NCI-H1436 treated with DMSO at 0.1 percent for 48 hours (cell line): Measurements from ENCODE around the gene ANKRD18B.
"Not testable (repeated sequence)": the region's sequence is repeated elsewhere in the genome, so short reads cannot be mapped to it uniquely, and the experiment has no call there.

Experiments
- DNase-seq: peaks from one replicate; lab custom pipeline; 2025; lab: John Stamatoyannopoulos, UW

Gene ANKRD18B

GRCh38 chr9:33612410-33612809 is 88.4 kb downstream of the ANKRD18B start:
- not testable (repeated sequence) for DNase-seq

DNA sequence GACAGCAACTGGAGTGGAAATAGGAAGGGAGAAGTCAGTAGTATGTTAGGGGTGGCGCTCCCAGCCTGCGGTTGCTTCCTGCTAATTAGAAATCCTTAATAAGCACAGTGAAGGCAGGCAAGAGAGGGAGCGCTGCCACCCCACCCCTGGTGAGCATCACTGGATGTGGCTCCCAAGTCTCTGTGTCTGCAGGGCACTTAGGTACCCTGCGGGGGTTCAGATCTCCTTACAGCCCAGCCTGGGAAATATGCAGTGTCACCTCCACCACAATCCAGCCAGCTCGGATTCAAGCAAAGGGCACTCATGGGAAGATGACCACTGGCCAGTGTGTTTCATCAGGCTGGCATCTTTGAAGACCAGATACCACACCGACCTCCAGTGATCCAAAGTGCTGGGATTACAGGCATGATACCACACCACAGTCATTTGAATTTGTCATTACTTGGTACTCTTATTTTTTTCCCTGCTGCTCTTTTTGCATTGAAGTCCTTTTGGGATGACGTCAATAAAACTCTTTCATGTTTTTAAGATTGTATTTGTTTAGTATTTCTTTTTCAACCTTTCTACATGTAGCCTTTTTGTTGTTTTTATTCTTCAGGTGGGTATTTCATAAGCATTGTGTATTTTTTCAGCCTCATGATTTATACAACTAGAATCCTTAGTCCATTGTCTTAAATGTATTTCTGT is 90.1 kb downstream of the ANKRD18B start:
- no peak for DNase-seq

DNA sequence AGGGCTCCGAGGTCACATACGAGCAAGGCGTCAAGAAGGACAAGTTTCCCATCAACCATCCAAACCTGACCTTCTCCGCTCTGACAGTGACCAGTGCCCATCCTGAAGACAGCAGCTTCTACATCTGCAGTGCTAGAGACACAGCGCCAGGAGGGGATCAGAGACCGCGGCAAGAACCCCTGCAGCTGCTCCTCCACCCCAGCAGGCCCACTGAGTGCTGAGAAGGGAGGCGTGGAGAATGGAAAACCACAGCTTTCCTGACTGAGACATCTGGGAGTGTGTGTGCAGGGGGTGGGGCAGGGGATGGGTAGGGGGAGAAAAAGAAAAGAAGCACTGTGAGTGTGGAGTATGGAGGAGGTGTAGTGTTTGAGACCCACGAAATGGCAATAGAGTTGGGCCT is 94.3 kb downstream of the ANKRD18B start:
- not testable (repeated sequence) for DNase-seq

DNA sequence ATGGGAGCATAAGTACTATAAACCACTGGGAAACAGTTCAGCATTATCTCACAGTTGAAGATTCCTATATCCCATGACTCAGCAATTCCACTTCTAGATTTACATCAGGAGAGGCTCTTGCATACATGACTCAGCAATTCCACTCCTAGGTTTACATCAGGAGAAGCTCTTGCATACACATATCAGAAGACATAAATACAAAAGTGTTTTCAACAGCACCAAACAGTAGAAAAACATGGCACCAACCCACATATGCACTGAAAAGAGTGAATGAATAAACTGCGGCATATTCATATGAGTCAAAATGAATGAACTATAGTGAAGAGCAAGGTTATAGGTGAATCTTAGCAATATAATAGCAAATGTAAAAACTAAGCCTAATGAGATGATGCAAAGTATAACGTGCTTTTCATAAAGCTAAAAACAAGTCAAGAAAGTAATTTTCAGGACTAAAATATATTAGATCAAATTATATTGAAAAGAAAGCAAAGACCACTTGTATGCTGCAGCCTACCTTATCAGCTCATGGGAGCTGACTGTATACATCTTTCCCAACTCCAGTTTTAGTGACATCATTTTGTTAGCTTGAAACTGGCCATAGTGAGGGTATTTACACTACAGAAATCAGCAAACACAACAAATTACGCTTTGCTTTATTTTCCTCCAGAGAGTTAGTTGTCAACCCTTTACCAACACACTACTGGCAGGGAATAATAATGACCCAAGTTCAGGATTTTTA is 95.8 kb downstream of the ANKRD18B start:
- DNase-seq, result no peak

GRCh38 chr9:33620738-33621439 is 96.8 kb downstream of the ANKRD18B start:
- no peak for DNase-seq
